ENCODE results near the gene SLC25A2. TPM values are rescaled to one million over a fixed set of nuclear protein-coding genes. Genes with fewer than 3 reads are reported as not detected.

SLC25A2 gene
- total RNA-seq, 4 donors from 2014 or later, result 0.28 to 2.4 (median 2.3) TPM; not detected in 1

- no peaks in the 10 kb centered on the region for H3K27me3 ChIP-seq
- H3K4me1 ChIP-seq, result no peaks in the 10 kb centered on the region
- no peak overlapping the region for H3K4me3 ChIP-seq
- DNase-seq, result no peak
- no peak overlapping the region for H3K27ac ChIP-seq
- H3K36me3 ChIP-seq, result no peaks in the 10 kb centered on the region
- TF ChIP-seq POLR2A (IDR thresholded peaks at IDR 0.05) (no peak), CTCF (IDR thresholded peaks at IDR 0.05) (no peak)
- peaks cover 0 to 90% of the 10 kb centered on the region in 2 donors for H3K9me3 ChIP-seq
- intact Hi-C loops (cut with DNase I; ENCODE audit: low total_unique reads), result no loop called here
Observed at GRCh38 chr5:141306630-141307029, 2.8 kb upstream of the SLC25A2 start.

GRCh38 chr5:141298376-141298775 lies 5.5 kb downstream of the SLC25A2 start:
- no peak for DNase-seq
- TF ChIP-seq POLR2A (IDR thresholded peaks at IDR 0.05), result no peak
- TF ChIP-seq CTCF (IDR thresholded peaks at IDR 0.05), result no peak
- no peaks in the 10 kb centered on the region for H3K4me1 ChIP-seq
- H3K9me3 ChIP-seq, result peaks cover 0 to 58% of the 10 kb centered on the region in 2 donors
- H3K36me3 ChIP-seq, result no peaks in the 10 kb centered on the region
- no peak overlapping the region for H3K27ac ChIP-seq
- H3K4me3 ChIP-seq, result no peak overlapping the region
- H3K27me3 ChIP-seq, result no peaks in the 10 kb centered on the region
- intact Hi-C loops (cut with DNase I; ENCODE audit: low total_unique reads), result no loop called here

GRCh38 chr5:141272906-141273305 lies 30.9 kb downstream of the SLC25A2 start:
- Histone ChIP-seq H3K27me3 (no peaks in the 10 kb centered on the region), H3K27ac (no peak overlapping the region), H3K9me3 (peaks cover 0 to 73% of the 10 kb centered on the region in 2 donors), H3K36me3 (no peaks in the 10 kb centered on the region), H3K4me1 (no peaks in the 10 kb centered on the region), H3K4me3 (no peak overlapping the region)
- intact Hi-C loops (cut with DNase I; ENCODE audit: low total_unique reads), result no loop called here
- TF ChIP-seq POLR2A (IDR thresholded peaks at IDR 0.05) (no peak), CTCF (IDR thresholded peaks at IDR 0.05) (no peak)
- DNase-seq, result no peak

- H3K27ac ChIP-seq, result no peak overlapping the region
- TF ChIP-seq CTCF (IDR thresholded peaks at IDR 0.05) (no peak), POLR2A (IDR thresholded peaks at IDR 0.05) (no peak)
- H3K36me3 ChIP-seq, result no peaks in the 10 kb centered on the region
- intact Hi-C loops (cut with DNase I; ENCODE audit: low total_unique reads), result no loop called here
- no peaks in the 10 kb centered on the region for H3K27me3 ChIP-seq
- H3K4me3 ChIP-seq, result no peak overlapping the region
- H3K9me3 ChIP-seq, result peaks cover 0 to 97% of the 10 kb centered on the region in 2 donors
- no peaks in the 10 kb centered on the region for H3K4me1 ChIP-seq
- DNase-seq, result no peak
Observed at GRCh38 chr5:141269195-141269594, 34.7 kb downstream of the SLC25A2 start.

- Histone ChIP-seq H3K36me3 (no peaks in the 10 kb centered on the region), H3K4me1 (no peaks in the 10 kb centered on the region), H3K9me3 (peaks cover 0 to 100% of the 10 kb centered on the region in 2 donors), H3K4me3 (no peak overlapping the region), H3K27me3 (no peaks in the 10 kb centered on the region), H3K27ac (no peak overlapping the region)
- TF ChIP-seq POLR2A (IDR thresholded peaks at IDR 0.05), result no peak
- no peak for TF ChIP-seq CTCF (IDR thresholded peaks at IDR 0.05)
- DNase-seq, result no peak
- intact Hi-C loops (cut with DNase I; ENCODE audit: low total_unique reads), result no loop called here
Observed at GRCh38 chr5:141261238-141261546, 42.7 kb downstream of the SLC25A2 start.
